Ovary (tissue), 3 donors: Measurements from ENCODE around the gene DIP2C.

Experiments used
- CTCF ChIP-seq, 3 donors: fragments of 450-650 bp in 2 of 3; fragments of 200-600 bp in 1 of 3; IDR thresholded peaks; one replicate each; pipeline versions ENCODE4 v1.5.1 to v1.8.0; 2016 to 2022; ENCODE audit warnings: antibody characterized with exemption in 3 of 3, mild to moderate bottlenecking in 1 of 3
- POLR2A ChIP-seq: fragments of 450-650 bp; IDR thresholded peaks from one replicate; pipeline ENCODE4 v1.6.1; 2017; ENCODE audit warnings: antibody characterized with exemption, mild to moderate bottlenecking, moderate library complexity
- donor health status: DM: no; HTN: no; CAD: no.

- TF ChIP-seq POLR2A (no peak), CTCF (IDR thresholded peaks at IDR 0.05) (no peak)
Observed at GRCh38 chr10:386771-387592, 302.5 kb downstream of the DIP2C start.
